Articular chondrocyte of knee joint (primary cell): ENCODE data around the gene MDGA2. TPM values are rescaled to one million over a fixed set of nuclear protein-coding genes. Genes with fewer than 3 reads are reported as not detected.

Source experiments
- small RNA-seq: library from RNA; depleted of rRNA; stranded (forward); fragments of <200 nt; gene quantifications from one replicate; pipeline ENCODE3, GENCODE V24; 2012
- total RNA-seq: library from RNA; depleted of rRNA; stranded (reverse); fragments of >200 nt; gene quantifications from 2 replicates; pipeline ENCODE4 v1.2.3, GENCODE V29; 2012

Gene MDGA2
- total RNA-seq: not detected in 2 replicates

GRCh38 chr14:47675466-47676314 lies at the start of gene MDGA2:
TSS of gene MDGA2 (minus strand) at chr14:47675605.

Small RNA genes lying within 50 kb of the gene (small RNA-seq; reads per million reads assigned to genes)
- not detected for gene RF00402
